ENCODE results near the gene IL20RB.

IL20RB gene

GRCh38 chr3:136957751-136958288, at the start of gene IL20RB:
Gene IL20RB, plus strand, starts transcription at chr3:136957983. Its CDS starts 131 bp downstream, at chr3:136958114.
- DNase-seq = no peak

GRCh38 chr3:136908297-136908696, 49.5 kb upstream of the IL20RB start:
- no peak for DNase-seq

- no peak for DNase-seq
Observed at GRCh38 chr3:136909187-136909586, 48.6 kb upstream of the IL20RB start.

GRCh38 chr3:136910697-136911096, 47.1 kb upstream of the IL20RB start:
- DNase-seq = no peak

GRCh38 chr3:136913168-136913567, 44.6 kb upstream of the IL20RB start:
- no peak for DNase-seq

- no peak for DNase-seq
Observed at GRCh38 chr3:136914739-136915138, 43.0 kb upstream of the IL20RB start.

GRCh38 chr3:136916223-136916622, 41.6 kb upstream of the IL20RB start:
- DNase-seq = no peak

- no peak for DNase-seq
Observed at GRCh38 chr3:136919799-136920580, 37.8 kb upstream of the IL20RB start.

- DNase-seq = no peak
Observed at GRCh38 chr3:136920904-136921611, 36.7 kb upstream of the IL20RB start.

GRCh38 chr3:136925425-136926190, 32.2 kb upstream of the IL20RB start:
- no peak for DNase-seq

- DNase-seq = no peak
Observed at GRCh38 chr3:136928240-136928639, 29.5 kb upstream of the IL20RB start.

GRCh38 chr3:136929977-136930670, 27.7 kb upstream of the IL20RB start:
- DNase-seq = no peak

- no peak for DNase-seq
Observed at GRCh38 chr3:136931606-136932005, 26.2 kb upstream of the IL20RB start.

- DNase-seq = no peak
Observed at GRCh38 chr3:136932523-136932922, 25.3 kb upstream of the IL20RB start.

- no peak for DNase-seq
Observed at GRCh38 chr3:136932978-136933772, 24.6 kb upstream of the IL20RB start.

GRCh38 chr3:136937175-136937574, 20.6 kb upstream of the IL20RB start:
- no peak for DNase-seq

- DNase-seq = no peak
Observed at GRCh38 chr3:136937851-136938250, 19.9 kb upstream of the IL20RB start.

- no peak for DNase-seq
Observed at GRCh38 chr3:136938334-136938733, 19.4 kb upstream of the IL20RB start.

GRCh38 chr3:136939489-136939888, 18.3 kb upstream of the IL20RB start:
- DNase-seq = no peak

- no peak for DNase-seq
Observed at GRCh38 chr3:136942803-136943202, 15.0 kb upstream of the IL20RB start.

GRCh38 chr3:136943436-136943835, 14.3 kb upstream of the IL20RB start:
- DNase-seq = no peak

GRCh38 chr3:136946978-136947377, 10.8 kb upstream of the IL20RB start:
- DNase-seq = no peak

Measured in NCI-H2171 (cell line).